AG20443 (cell line): ENCODE measurements around the gene WFIKKN1.

Experiments
- DNase-seq: peaks from one replicate; pipeline ENCODE4 v3.0.0; 2012; ENCODE audit warnings: low spot score, mixed read lengths

The WFIKKN1 gene

DNA sequence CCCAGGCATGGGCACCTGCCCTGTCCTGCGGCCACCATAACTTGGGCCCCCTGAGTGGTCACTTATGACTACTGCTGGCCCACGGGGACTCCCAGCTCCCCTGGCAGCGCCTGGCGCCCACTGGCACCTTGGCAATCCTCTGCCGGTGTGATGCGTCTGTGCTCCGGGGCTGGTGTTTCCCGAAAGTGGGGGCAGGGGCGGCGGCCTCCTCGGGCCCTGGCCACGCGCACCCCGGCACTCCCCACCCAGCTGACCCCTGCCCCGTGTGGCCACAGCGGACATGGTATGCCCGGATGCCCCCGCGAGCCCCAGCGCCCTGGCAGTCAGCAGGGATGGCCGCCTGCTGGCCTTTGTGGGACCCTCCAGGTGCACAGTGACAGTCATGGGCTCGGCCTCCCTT lies 26.7 kb downstream of the WFIKKN1 start:
- no peak for DNase-seq

- no peak for DNase-seq
These were observed 28.1 kb downstream of the WFIKKN1 start for GRCh38 chr16:658679-659571.

DNA sequence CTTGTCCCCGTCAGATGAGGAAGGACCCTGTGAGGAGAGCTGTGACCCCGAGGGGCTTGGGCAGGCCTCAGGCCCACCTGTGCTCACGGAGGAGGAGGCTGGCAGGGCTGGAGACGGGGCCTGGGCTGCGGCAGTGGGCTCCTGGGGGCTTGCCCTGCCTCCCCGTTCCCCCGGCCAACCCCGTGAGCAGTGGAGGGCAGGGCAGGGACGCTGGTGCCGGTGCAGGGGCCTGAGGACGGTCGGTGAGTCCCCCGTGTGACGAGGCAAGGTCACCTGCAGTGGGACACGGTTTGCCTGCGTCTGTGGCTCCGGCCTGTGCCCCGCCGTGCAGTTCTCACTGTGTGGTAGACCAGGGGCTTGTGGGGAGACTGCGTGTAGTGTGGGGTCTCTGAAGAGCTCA lies 28.8 kb downstream of the WFIKKN1 start:
- DNase-seq: no peak

DNA sequence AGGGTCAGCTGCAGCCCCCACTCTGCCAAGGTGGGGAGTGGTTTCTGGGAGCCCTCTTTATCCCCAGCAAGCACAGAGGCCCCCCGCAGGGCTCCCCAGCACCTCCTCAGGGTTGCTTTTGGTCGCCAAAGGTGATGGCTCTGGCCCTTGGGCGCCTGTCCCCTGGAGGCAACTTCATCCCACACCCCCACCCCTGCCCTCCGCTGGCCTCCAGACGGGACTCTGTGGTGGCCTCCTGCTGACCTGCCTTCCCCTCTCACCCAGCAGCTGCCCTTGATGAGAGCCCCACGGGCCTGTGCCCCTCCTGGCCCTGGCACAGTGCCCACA lies 29.3 kb downstream of the WFIKKN1 start:
- no peak for DNase-seq

- peak; percentile 98 for DNase-seq
These were observed 29.8 kb downstream of the WFIKKN1 start for GRCh38 chr16:660459-661183.

- no peak for DNase-seq
These were observed 30.5 kb downstream of the WFIKKN1 start for GRCh38 chr16:661184-661821.

GRCh38 chr16:662095-662494 lies 31.3 kb downstream of the WFIKKN1 start:
- DNase-seq: no peak

- DNase-seq: no peak
These were observed 31.8 kb downstream of the WFIKKN1 start for GRCh38 chr16:662597-662996.

DNA sequence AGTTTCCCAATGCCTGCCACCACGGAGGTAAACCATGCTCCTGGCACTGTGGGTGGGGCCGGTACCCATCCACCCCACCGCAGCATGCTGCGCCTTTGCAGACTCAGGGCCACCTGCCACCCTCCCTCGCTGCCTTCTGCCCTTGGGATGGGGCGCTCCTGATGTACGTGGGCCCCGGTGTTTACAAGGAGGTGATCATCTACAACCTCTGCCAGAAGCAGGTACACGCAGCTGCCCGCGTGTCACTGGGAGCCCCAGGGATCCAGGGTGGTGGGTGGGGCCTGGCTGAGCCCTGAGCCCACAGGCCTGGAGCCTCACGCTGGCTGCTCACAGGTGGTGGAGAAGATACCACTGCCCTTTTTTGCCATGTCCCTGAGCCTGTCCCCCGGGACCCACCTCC lies 35.8 kb downstream of the WFIKKN1 start:
- no peak for DNase-seq

- DNase-seq: no peak
These were observed 36.5 kb downstream of the WFIKKN1 start for GRCh38 chr16:667113-667779.

GRCh38 chr16:667780-668518 lies 37.2 kb downstream of the WFIKKN1 start, which contains the start of gene RHOT2:
Gene RHOT2, plus strand, starts transcription at chr16:668132. Its CDS starts 68 bp downstream, at chr16:668200.
- DNase-seq: peak; percentile 94

GRCh38 chr16:668519-669171 lies 37.9 kb downstream of the WFIKKN1 start:
- DNase-seq: no peak

GRCh38 chr16:669666-670065 lies 38.9 kb downstream of the WFIKKN1 start:
- DNase-seq: no peak

- no peak for DNase-seq
These were observed 39.9 kb downstream of the WFIKKN1 start for GRCh38 chr16:670485-671352.

- no peak for DNase-seq
These were observed 40.8 kb downstream of the WFIKKN1 start for GRCh38 chr16:671353-672131.

- no peak for DNase-seq
These were observed 41.6 kb downstream of the WFIKKN1 start for GRCh38 chr16:672371-672770.

GRCh38 chr16:672851-673250 lies 42.1 kb downstream of the WFIKKN1 start:
- no peak for DNase-seq

GRCh38 chr16:673399-673991 lies 42.7 kb downstream of the WFIKKN1 start:
- no peak for DNase-seq
